ENCODE data around the gene CABLES1. TPM values are rescaled to one million over a fixed set of nuclear protein-coding genes. Genes with fewer than 3 reads are reported as not detected.

The CABLES1 gene
- total and polyA plus RNA-seq, 2 experiments from 2014 or later: 7.2 to 10.8 TPM

DNA sequence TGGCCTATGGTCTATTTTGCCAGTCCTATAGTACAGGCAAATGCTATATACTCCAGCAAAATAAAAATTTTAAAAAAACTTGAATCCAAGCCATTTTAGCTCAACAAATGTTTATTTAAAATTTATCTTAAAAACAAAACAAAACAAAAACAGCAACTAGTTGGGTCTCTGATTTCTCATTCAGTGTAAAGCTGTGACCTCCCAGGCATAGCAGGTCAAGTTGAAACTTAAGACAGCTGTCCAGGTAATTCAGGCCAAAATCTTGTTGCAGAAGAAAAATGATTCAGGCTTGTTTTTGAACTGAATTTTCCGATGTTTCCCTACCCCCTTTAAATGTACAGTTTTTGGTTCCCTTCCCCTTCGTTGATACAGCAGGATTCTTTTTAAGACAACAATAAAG, 58.5 kb downstream of the CABLES1 start:
- Histone ChIP-seq H3K9me2 (replicated peaks; ENCODE audit: insufficient read depth) (no peaks in the 10 kb centered on the region), H3K36me3 (replicated peaks; ENCODE audit: insufficient read depth, low read depth) (no peaks in the 10 kb centered on the region), H4K20me1 (ENCODE audit: insufficient read depth, poor library complexity, severe bottlenecking) (no peaks in the 10 kb centered on the region), H3K4me1 (ENCODE audit: insufficient read depth) (peaks cover 28% of the 10 kb centered on the region), H2AFZ (no peak overlapping the region), H3K4me2 (no peak overlapping the region), H3K79me2 (no peaks in the 10 kb centered on the region), H3K9me3 (ENCODE audit: low read depth) (no peaks in the 10 kb centered on the region), H3K27me3 (no peaks in the 10 kb centered on the region), H3K4me3 (no peak overlapping the region), H3K27ac (no peak overlapping the region)
- WGBS (ENCODE audit: low lambda C conversion rate, missing lambda C conversion rate): 85% methylated on average over 2 of the region's 2 CpGs
- DNase-seq (ENCODE audit: low spot score): no peak
- TF ChIP-seq EZH2 (IDR thresholded peaks at IDR 0.05; ENCODE audit: borderline replicate concordance) (no peak), EZH2phosphoT487 (IDR thresholded peaks at IDR 0.05; ENCODE audit: low read depth, severe bottlenecking, unreplicated experiment) (no peak)
- TF ChIP-seq, protein P1, sequence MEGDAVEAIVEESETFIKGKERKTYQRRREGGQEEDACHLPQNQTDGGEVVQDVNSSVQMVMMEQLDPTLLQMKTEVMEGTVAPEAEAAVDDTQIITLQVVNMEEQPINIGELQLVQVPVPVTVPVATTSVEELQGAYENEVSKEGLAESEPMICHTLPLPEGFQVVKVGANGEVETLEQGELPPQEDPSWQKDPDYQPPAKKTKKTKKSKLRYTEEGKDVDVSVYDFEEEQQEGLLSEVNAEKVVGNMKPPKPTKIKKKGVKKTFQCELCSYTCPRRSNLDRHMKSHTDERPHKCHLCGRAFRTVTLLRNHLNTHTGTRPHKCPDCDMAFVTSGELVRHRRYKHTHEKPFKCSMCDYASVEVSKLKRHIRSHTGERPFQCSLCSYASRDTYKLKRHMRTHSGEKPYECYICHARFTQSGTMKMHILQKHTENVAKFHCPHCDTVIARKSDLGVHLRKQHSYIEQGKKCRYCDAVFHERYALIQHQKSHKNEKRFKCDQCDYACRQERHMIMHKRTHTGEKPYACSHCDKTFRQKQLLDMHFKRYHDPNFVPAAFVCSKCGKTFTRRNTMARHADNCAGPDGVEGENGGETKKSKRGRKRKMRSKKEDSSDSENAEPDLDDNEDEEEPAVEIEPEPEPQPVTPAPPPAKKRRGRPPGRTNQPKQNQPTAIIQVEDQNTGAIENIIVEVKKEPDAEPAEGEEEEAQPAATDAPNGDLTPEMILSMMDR (IDR thresholded peaks at IDR 0.05; ENCODE audit: poor library complexity): no peak

DNA sequence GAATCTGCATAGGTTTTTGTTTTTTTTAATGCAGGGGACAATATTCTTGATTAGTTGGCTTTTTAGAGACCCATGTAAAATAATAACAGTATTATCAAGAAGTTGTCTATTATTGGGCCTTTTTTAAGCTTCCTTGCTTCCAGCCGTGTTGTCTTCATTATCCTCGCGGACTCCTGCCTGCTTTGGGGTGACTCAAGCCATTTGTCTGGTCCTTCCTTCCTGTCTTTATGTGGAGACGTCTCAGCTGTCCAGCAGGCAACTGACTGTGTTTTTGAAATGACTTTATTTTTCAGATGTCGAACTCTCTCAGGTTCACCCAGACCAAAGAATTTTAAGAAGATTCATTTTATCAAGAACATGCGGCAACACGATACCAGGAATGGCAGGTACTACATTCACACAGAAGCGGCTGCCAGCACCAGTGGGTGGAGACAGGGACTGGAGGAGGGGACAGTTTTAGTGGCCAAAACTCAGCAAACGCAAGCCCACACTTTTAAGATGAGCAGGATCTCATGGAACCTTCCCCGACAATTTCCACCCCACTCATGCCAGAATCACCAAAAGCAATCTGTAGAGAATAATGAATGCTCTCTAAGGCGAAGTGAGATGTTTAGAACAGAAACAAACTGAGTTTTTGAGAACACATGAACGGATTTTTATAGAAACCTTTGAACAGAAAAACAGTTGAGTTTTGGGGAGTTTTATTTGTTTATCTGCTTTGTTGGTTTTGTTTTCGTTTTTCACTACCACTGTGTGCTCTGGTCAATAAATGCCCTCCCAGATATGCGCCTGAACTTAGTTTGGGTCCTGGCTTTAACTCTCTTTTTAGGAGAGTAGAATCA, 59.1 kb downstream of the CABLES1 start:
- Histone ChIP-seq H3K4me1 (ENCODE audit: insufficient read depth) (peaks cover 28% of the 10 kb centered on the region), H3K4me2 (peak overlapping the region; percentile 13), H3K36me3 (replicated peaks; ENCODE audit: insufficient read depth, low read depth) (no peaks in the 10 kb centered on the region), H4K20me1 (ENCODE audit: insufficient read depth, poor library complexity, severe bottlenecking) (no peaks in the 10 kb centered on the region), H3K9me2 (replicated peaks; ENCODE audit: insufficient read depth) (no peaks in the 10 kb centered on the region), H3K79me2 (no peaks in the 10 kb centered on the region), H3K27me3 (no peaks in the 10 kb centered on the region), H3K4me3 (no peak overlapping the region), H3K27ac (peak overlapping the region; percentile 16), H3K9me3 (ENCODE audit: low read depth) (no peaks in the 10 kb centered on the region), H2AFZ (no peak overlapping the region)
- 70% methylated on average over 14 of the region's 14 CpGs for WGBS (ENCODE audit: low lambda C conversion rate, missing lambda C conversion rate)
- TF ChIP-seq EZH2 (IDR thresholded peaks at IDR 0.05; ENCODE audit: borderline replicate concordance) (no peak), EZH2phosphoT487 (IDR thresholded peaks at IDR 0.05; ENCODE audit: low read depth, severe bottlenecking, unreplicated experiment) (no peak)
- TF ChIP-seq, protein P1 (IDR thresholded peaks at IDR 0.05; ENCODE audit: poor library complexity): no peak
- DNase-seq (ENCODE audit: low spot score): no peak

DNA sequence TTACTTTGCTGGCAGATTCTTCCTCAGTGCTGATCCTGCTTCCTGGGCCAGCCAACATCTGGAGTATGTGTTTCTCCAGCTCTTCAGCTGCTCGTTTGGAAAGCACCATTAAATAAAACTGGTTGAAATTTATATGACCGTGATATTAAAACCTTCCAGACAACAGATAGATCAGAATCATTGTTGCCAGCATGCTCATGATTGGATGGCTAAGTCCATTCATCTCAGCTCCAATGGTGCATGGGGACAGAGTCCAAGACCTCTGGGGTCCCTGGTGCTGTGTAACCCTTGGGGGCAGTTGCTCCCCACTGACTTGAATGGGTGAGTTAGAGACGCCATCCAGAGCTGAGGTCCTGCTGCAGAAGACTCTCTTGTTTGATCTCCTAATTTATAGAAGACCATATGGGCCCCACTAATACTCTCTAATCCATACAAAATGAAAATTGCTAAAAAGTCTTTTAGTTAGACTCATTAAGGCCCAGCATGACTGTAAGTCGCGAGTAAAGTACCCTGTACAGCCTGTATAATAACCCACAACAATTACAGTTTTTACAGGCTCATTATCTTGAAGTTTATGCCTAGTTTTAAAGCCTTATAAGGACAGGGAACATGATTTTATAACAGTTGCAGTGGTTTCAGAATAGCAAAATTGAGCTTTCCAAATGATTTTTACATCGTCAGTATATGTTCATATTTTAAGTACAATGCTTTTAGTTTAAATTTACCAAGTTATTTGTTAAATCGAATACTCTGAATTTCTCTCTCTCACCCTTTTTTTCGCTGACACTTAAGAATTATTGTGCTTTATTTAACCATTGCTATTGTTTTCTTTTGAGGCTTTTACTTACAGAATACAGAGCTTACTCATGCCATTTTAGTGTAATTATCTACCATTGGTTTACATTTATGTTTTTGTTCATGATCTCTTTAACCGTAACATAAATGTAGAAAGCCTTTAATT, 60.0 kb downstream of the CABLES1 start:
- no peaks in the 10 kb centered on the region for H4K20me1 ChIP-seq (ENCODE audit: insufficient read depth, poor library complexity, severe bottlenecking)
- peak overlapping the region; percentile 18 for H3K27ac ChIP-seq
- H2AFZ ChIP-seq: no peak overlapping the region
- no peak for DNase-seq (ENCODE audit: low spot score)
- TF ChIP-seq EZH2phosphoT487 (IDR thresholded peaks at IDR 0.05; ENCODE audit: low read depth, severe bottlenecking, unreplicated experiment) (no peak), EZH2 (IDR thresholded peaks at IDR 0.05; ENCODE audit: borderline replicate concordance) (no peak)
- TF ChIP-seq, protein P1 (IDR thresholded peaks at IDR 0.05; ENCODE audit: poor library complexity): no peak
- no peaks in the 10 kb centered on the region for H3K9me2 ChIP-seq (replicated peaks; ENCODE audit: insufficient read depth)
- H3K4me3 ChIP-seq: no peak overlapping the region
- H3K4me2 ChIP-seq: peak overlapping the region; percentile 49
- no peaks in the 10 kb centered on the region for H3K36me3 ChIP-seq (replicated peaks; ENCODE audit: insufficient read depth, low read depth)
- peaks cover 28% of the 10 kb centered on the region for H3K4me1 ChIP-seq (ENCODE audit: insufficient read depth)
- H3K27me3 ChIP-seq: no peaks in the 10 kb centered on the region
- no peaks in the 10 kb centered on the region for H3K79me2 ChIP-seq
- no peaks in the 10 kb centered on the region for H3K9me3 ChIP-seq (ENCODE audit: low read depth)
- 68% methylated on average over 9 of the region's 9 CpGs for WGBS (ENCODE audit: low lambda C conversion rate, missing lambda C conversion rate)
